ENCODE results near the gene PRKCG. TPM values are rescaled to one million over a fixed set of nuclear protein-coding genes. Genes with fewer than 3 reads are reported as not detected.
"Not testable (repeated sequence)": the region's sequence is repeated elsewhere in the genome, so short reads cannot be mapped to it uniquely, and the experiment has no call there.

The PRKCG gene
- total RNA-seq, 2 experiments from 2014 or later: not detected

- no peak overlapping the region for H3K4me3 Mint-ChIP-seq
- no peak overlapping the region for H3K27ac Mint-ChIP-seq
- H3K4me1 Mint-ChIP-seq: no peaks in the 10 kb centered on the region
- ATAC-seq (ENCODE audit: low read depth): no peak
- no peaks in the 10 kb centered on the region for H3K36me3 Mint-ChIP-seq
- H3K9me3 Mint-ChIP-seq: no peaks in the 10 kb centered on the region
- no peak for DNase-seq
- POLR2A ChIA-PET: no interaction called here
- H3K27me3 Mint-ChIP-seq: peaks cover 33% of the 10 kb centered on the region
Observed at GRCh38 chr19:53945441-53945840, 63.4 kb downstream of the PRKCG start.

- ATAC-seq (ENCODE audit: low read depth) (no peak), DNase-seq (no peak)
- Mint-ChIP-seq H3K27ac (no peak overlapping the region), H3K9me3 (no peaks in the 10 kb centered on the region), H3K36me3 (no peaks in the 10 kb centered on the region), H3K4me3 (no peak overlapping the region), H3K27me3 (peaks cover 32% of the 10 kb centered on the region), H3K4me1 (no peaks in the 10 kb centered on the region)
- POLR2A ChIA-PET: no interaction called here
Observed at GRCh38 chr19:53945998-53946397, 64.0 kb downstream of the PRKCG start.

GRCh38 chr19:53947624-53948023, 65.6 kb downstream of the PRKCG start:
- Mint-ChIP-seq H3K27me3 (peaks cover 17% of the 10 kb centered on the region), H3K36me3 (no peaks in the 10 kb centered on the region), H3K4me3 (no peak overlapping the region), H3K9me3 (no peaks in the 10 kb centered on the region), H3K4me1 (no peaks in the 10 kb centered on the region), H3K27ac (no peak overlapping the region)
- POLR2A ChIA-PET: no interaction called here
- ATAC-seq (ENCODE audit: low read depth): no peak
- no peak for DNase-seq

- ATAC-seq (ENCODE audit: low read depth); POLR2A ChIA-PET; H3K27ac Mint-ChIP-seq; H3K4me1 Mint-ChIP-seq; H3K36me3 Mint-ChIP-seq; DNase-seq; H3K4me3 Mint-ChIP-seq; H3K9me3 Mint-ChIP-seq: not testable (repeated sequence)
- H3K27me3 Mint-ChIP-seq: peaks cover 10% of the 10 kb centered on the region
Observed at GRCh38 chr19:53948611-53949010, 66.6 kb downstream of the PRKCG start.

GRCh38 chr19:53951436-53951835, 69.4 kb downstream of the PRKCG start:
- H3K36me3 Mint-ChIP-seq: no peaks in the 10 kb centered on the region
- no peak overlapping the region for H3K4me3 Mint-ChIP-seq
- H3K27me3 Mint-ChIP-seq: peaks cover 6% of the 10 kb centered on the region
- DNase-seq (no peak), ATAC-seq (ENCODE audit: low read depth) (no peak)
- no peaks in the 10 kb centered on the region for H3K9me3 Mint-ChIP-seq
- POLR2A ChIA-PET: no interaction called here
- no peak overlapping the region for H3K27ac Mint-ChIP-seq
- no peaks in the 10 kb centered on the region for H3K4me1 Mint-ChIP-seq

- POLR2A ChIA-PET: no interaction called here
- DNase-seq (no peak), ATAC-seq (ENCODE audit: low read depth) (no peak)
- H3K27ac Mint-ChIP-seq: no peak overlapping the region
- H3K9me3 Mint-ChIP-seq: no peaks in the 10 kb centered on the region
- no peaks in the 10 kb centered on the region for H3K36me3 Mint-ChIP-seq
- peaks cover 11% of the 10 kb centered on the region for H3K27me3 Mint-ChIP-seq
- no peaks in the 10 kb centered on the region for H3K4me1 Mint-ChIP-seq
- H3K4me3 Mint-ChIP-seq: no peak overlapping the region
Observed at GRCh38 chr19:53951947-53952346, 70.0 kb downstream of the PRKCG start.

GRCh38 chr19:53953383-53953782, 71.4 kb downstream of the PRKCG start:
- DNase-seq (no peak), ATAC-seq (ENCODE audit: low read depth) (no peak)
- H3K27ac Mint-ChIP-seq: no peak overlapping the region
- no peak overlapping the region for H3K4me3 Mint-ChIP-seq
- H3K27me3 Mint-ChIP-seq: peaks cover 18% of the 10 kb centered on the region
- no peaks in the 10 kb centered on the region for H3K9me3 Mint-ChIP-seq
- no peaks in the 10 kb centered on the region for H3K4me1 Mint-ChIP-seq
- no peaks in the 10 kb centered on the region for H3K36me3 Mint-ChIP-seq
- POLR2A ChIA-PET: no interaction called here

Other genes starting within 250 kb of the PRKCG start
- gene NLRP12, start 57.9 kb upstream of the PRKCG start, total RNA-seq: not detected
- gene MYADM, start 14.3 kb upstream of the PRKCG start, total RNA-seq: 10 to 100 TPM; 76.3 to 77.3 TPM
- not detected for gene CACNG7, start 27.1 kb downstream of the PRKCG start, total RNA-seq
- gene CACNG8, start 80.7 kb downstream of the PRKCG start, total RNA-seq: not detected
- gene CACNG6, start 109.4 kb downstream of the PRKCG start, total RNA-seq: not detected
- not detected for gene VSTM1, start 181.7 kb downstream of the PRKCG start, total RNA-seq
- not detected for gene TARM1, start 199.2 kb downstream of the PRKCG start, total RNA-seq
- gene OSCAR, start 218.6 kb downstream of the PRKCG start, total RNA-seq: 1 to 10 TPM in 1 of 2 experiments, under 1 TPM in 1; 0.96 to 1.5 TPM
- gene NDUFA3, start 220.7 kb downstream of the PRKCG start, total RNA-seq: 100 to 1,000 TPM; 134 to 135 TPM
- gene TFPT, start 233.5 kb downstream of the PRKCG start, total RNA-seq: 10 to 100 TPM; 37.9 to 43.3 TPM
- gene PRPF31, start 233.6 kb downstream of the PRKCG start, total RNA-seq: 10 to 100 TPM; 66.3 to 69.3 TPM